HL-60 (cell line): Measurements from ENCODE around the gene DENND5A.

ENCODE experiments used
- DNase-seq, 2 experiments: peaks; one replicate each; pipeline ENCODE4 v3.0.0-alpha.2; 2010 to 2020; ENCODE audit warnings: low read depth in 1 of 2, low spot score in 1 of 2
- H3K27ac ChIP-seq: fragments of 250-450 bp; sonication (Bioruptor Pico); replicated peaks from 2 replicates; pipeline ENCODE4 v1.5.1; 2020; ENCODE audit warnings: mild to moderate bottlenecking, moderate library complexity
- H3K27me3 ChIP-seq: fragments of 250-450 bp; sonication (Bioruptor Pico); 2 replicates; pipeline ENCODE4 v1.5.1; 2021; ENCODE audit warnings: mild to moderate bottlenecking, moderate library complexity; ENCODE audit not compliant: insufficient read depth, poor library complexity, severe bottlenecking
- H3K4me3 ChIP-seq: replicated peaks from 2 replicates; pipeline ENCODE4 v1.5.1; 2011; ENCODE audit warnings: mild to moderate bottlenecking, control low read depth, low read length; ENCODE audit not compliant: insufficient read depth
- GABPA ChIP-seq: IDR thresholded peaks from 2 replicates; pipeline ENCODE4 v1.6.1; 2012; ENCODE audit warnings: low read depth
- POLR2AphosphoS5 ChIP-seq: IDR thresholded peaks from 2 replicates; pipeline ENCODE4 v1.6.1; 2012; ENCODE audit warnings: low read depth
- SPI1 ChIP-seq: IDR thresholded peaks from 2 replicates; pipeline ENCODE4 v1.6.1; 2012; ENCODE audit warnings: low read depth, mild to moderate bottlenecking, borderline replicate concordance
- TF ChIP-seq, protein P1 (sequence below): IDR thresholded peaks from one replicate; pipeline ENCODE4 v1.5.1; 2011; ENCODE audit warnings: low read length, control low read depth, inconsistent platforms; ENCODE audit not compliant: insufficient read depth
- TF ChIP-seq, protein P2 (sequence below): IDR thresholded peaks from 2 replicates; pipeline ENCODE4 v1.6.1; 2012; ENCODE audit warnings: low read depth; ENCODE audit not compliant: insufficient replicate concordance

The DENND5A gene

GRCh38 chr11:9301720-9302119, 36.6 kb upstream of the DENND5A start:
- DNase-seq = peak in 1 of 2 experiments; percentile 12
- H3K4me3 ChIP-seq = no peak overlapping the region
- 0 out of 2 replicates have a peak overlapping the region, but pooled peaks have one; percentile 4 for H3K27ac ChIP-seq
- TF ChIP-seq, protein P1, sequence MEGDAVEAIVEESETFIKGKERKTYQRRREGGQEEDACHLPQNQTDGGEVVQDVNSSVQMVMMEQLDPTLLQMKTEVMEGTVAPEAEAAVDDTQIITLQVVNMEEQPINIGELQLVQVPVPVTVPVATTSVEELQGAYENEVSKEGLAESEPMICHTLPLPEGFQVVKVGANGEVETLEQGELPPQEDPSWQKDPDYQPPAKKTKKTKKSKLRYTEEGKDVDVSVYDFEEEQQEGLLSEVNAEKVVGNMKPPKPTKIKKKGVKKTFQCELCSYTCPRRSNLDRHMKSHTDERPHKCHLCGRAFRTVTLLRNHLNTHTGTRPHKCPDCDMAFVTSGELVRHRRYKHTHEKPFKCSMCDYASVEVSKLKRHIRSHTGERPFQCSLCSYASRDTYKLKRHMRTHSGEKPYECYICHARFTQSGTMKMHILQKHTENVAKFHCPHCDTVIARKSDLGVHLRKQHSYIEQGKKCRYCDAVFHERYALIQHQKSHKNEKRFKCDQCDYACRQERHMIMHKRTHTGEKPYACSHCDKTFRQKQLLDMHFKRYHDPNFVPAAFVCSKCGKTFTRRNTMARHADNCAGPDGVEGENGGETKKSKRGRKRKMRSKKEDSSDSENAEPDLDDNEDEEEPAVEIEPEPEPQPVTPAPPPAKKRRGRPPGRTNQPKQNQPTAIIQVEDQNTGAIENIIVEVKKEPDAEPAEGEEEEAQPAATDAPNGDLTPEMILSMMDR = no peak
- TF ChIP-seq SPI1 = peak; percentile 72
- H3K27me3 ChIP-seq = no peaks in the 10 kb centered on the region

DNA sequence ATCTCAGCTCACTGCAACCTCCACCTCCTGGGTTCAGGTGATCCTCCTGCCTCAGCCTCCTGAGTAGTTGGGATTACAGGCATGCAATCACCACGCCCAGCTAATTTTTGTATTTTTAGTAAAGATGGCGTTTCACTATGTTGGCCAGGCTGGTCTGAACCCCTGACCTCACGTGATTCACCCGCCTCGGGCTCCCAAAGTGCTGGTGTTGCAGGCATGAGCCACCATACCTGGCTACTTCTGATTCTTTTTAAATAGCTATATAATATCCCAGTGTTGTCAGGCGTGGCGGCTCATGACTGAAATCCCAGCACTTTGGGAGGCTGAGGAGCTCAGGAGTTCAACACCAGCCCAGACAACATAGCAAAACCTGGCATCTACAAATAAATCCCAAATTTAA, 28.5 kb upstream of the DENND5A start:
- no peak overlapping the region for H3K4me3 ChIP-seq
- H3K27me3 ChIP-seq = no peaks in the 10 kb centered on the region
- TF ChIP-seq SPI1 = no peak
- TF ChIP-seq POLR2AphosphoS5 = no peak
- TF ChIP-seq, protein P1 = no peak
- no peak for TF ChIP-seq GABPA
- TF ChIP-seq, protein P2, sequence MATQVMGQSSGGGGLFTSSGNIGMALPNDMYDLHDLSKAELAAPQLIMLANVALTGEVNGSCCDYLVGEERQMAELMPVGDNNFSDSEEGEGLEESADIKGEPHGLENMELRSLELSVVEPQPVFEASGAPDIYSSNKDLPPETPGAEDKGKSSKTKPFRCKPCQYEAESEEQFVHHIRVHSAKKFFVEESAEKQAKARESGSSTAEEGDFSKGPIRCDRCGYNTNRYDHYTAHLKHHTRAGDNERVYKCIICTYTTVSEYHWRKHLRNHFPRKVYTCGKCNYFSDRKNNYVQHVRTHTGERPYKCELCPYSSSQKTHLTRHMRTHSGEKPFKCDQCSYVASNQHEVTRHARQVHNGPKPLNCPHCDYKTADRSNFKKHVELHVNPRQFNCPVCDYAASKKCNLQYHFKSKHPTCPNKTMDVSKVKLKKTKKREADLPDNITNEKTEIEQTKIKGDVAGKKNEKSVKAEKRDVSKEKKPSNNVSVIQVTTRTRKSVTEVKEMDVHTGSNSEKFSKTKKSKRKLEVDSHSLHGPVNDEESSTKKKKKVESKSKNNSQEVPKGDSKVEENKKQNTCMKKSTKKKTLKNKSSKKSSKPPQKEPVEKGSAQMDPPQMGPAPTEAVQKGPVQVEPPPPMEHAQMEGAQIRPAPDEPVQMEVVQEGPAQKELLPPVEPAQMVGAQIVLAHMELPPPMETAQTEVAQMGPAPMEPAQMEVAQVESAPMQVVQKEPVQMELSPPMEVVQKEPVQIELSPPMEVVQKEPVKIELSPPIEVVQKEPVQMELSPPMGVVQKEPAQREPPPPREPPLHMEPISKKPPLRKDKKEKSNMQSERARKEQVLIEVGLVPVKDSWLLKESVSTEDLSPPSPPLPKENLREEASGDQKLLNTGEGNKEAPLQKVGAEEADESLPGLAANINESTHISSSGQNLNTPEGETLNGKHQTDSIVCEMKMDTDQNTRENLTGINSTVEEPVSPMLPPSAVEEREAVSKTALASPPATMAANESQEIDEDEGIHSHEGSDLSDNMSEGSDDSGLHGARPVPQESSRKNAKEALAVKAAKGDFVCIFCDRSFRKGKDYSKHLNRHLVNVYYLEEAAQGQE = no peak
- H3K27ac ChIP-seq = no peak overlapping the region
- no peak for DNase-seq

DNA sequence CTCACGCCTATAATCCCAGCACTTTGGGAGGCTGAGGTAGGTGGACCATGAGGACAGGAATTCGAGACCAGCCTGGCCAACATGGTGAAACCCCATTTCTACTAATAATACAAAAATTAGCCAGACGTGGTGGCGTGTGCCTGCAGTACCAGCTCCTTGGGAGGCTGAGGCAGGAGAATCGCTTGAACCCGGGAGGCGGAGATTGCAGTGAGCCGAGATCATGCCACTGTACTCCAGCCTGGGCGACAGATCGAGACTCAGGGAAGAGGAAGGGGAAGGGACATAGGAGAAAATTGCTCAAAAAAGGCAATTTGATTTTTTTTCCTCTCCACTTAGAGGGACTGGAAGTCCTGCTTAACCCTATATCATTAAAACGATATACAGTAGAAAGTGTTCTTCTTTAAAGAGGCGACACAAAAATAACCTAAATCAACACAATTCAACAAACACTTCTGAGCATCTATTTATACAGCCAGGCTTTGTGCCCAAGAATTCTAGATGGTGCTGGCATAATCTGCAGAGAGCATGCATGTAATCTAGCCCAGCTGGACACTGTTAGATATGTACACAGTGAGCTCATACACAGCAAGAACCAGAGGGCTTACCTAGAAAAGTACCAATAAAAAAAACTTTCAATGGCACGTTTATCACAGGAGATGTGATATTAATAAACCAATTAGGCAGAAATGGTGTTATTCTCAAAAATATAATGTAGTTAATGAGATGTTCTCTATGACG, 20.9 kb upstream of the DENND5A start:
- no peak overlapping the region for H3K4me3 ChIP-seq
- no peaks in the 10 kb centered on the region for H3K27me3 ChIP-seq
- TF ChIP-seq POLR2AphosphoS5 (no peak), SPI1 (no peak), GABPA (no peak)
- TF ChIP-seq, protein P2 = no peak
- TF ChIP-seq, protein P1 = no peak
- no peak for DNase-seq
- H3K27ac ChIP-seq = no peak overlapping the region

DNA sequence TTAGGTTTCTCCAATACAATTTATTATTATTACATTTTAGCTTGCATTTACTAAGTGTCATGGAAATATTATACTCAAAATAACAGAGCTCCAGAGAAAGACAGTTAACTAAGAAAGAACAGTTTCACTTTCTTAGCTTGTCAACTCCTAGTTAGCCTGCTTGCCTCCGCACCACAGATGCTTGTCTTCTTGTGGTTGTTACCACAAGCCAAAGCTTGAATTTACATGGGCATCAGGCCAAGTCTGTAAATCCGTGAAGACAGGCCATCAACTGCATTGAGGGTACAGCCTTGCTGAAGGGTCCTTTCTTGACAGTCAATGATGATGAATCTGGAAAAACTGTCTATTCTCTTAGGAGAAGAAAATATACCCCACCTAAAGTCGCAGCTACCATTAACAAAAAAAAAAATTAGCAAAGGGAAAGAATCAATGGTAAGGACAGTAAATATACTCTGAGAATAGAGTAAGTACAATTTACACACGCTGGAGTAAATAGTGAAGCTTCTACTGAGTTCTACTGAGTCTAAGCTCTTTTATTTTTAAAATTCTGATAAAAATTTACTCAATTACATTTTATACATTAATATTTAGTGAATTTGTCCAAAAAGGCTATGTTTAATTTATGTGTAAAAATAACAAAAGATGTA, 15.6 kb upstream of the DENND5A start:
- Histone ChIP-seq H3K27me3 (no peaks in the 10 kb centered on the region), H3K27ac (no peak overlapping the region), H3K4me3 (no peak overlapping the region)
- TF ChIP-seq SPI1 = no peak
- peak; percentile 65 for TF ChIP-seq POLR2AphosphoS5
- DNase-seq = peak in 1 of 2 experiments; percentile 78
